Naive thymus-derived CD8-positive, alpha-beta T cell (primary cell): ENCODE measurements around the gene RAD9B. TPM values are rescaled to one million over a fixed set of nuclear protein-coding genes. Genes with fewer than 3 reads are reported as not detected.

Experiments
- ATAC-seq, 2 donors: fragments of 150-1000 bp; cut with Tn5 transposase in 1 of 2; sonication (Bioruptor Pico), chemical (Tn5 transposase) in 1 of 2; 1 replicate in 1 of 2; 2 replicates in 1 of 2; pipeline ENCODE4 v1.10.0; 2021; ENCODE audit warnings: mild to moderate bottlenecking in 2 of 2, moderate library complexity in 2 of 2
- POLR2A ChIA-PET: fragments of 350-600 bp; sonication (Branson Sonifier 250); formaldehyde crosslinking; loops from one replicate; lab custom pipeline; 2021; ENCODE audit warnings: antibody characterized with exemption; lab: Charles Lee
- DNase-seq, 10 donors: peaks; one replicate each; pipeline versions ENCODE4 v3.0.0 to v3.0.0-alpha.2; 2020 to 2022
- H3K27ac Mint-ChIP-seq, 10 donors: one replicate each; pipeline ENCODE4 v1.8.0; 2020 to 2022; ENCODE audit warnings: mild to moderate bottlenecking in 10 of 10, mixed read lengths in 10 of 10, moderate library complexity in 4 of 10, inconsistent platforms in 1 of 10
- H3K27me3 Mint-ChIP-seq, 5 donors: one replicate each; pipeline ENCODE4 v1.8.0; 2021 to 2022; ENCODE audit warnings: mixed read lengths in 5 of 5
- H3K36me3 Mint-ChIP-seq, 3 donors: one replicate each; pipeline ENCODE4 v1.8.0; 2020 to 2022; ENCODE audit warnings: mixed read lengths in 3 of 3, mild to moderate bottlenecking in 2 of 3, inconsistent platforms in 1 of 3
- H3K4me1 Mint-ChIP-seq, 4 donors: one replicate each; pipeline ENCODE4 v1.8.0; 2021 to 2022; ENCODE audit warnings: mixed read lengths in 4 of 4
- H3K4me3 Mint-ChIP-seq, 10 donors: one replicate each; pipeline ENCODE4 v1.8.0; 2020 to 2022; ENCODE audit warnings: mild to moderate bottlenecking in 10 of 10, mixed read lengths in 10 of 10, moderate library complexity in 6 of 10, inconsistent platforms in 1 of 10
- H3K9me3 Mint-ChIP-seq, 9 donors: one replicate each; pipeline ENCODE4 v1.8.0; 2020 to 2022; ENCODE audit warnings: mixed read lengths in 9 of 9, mild to moderate bottlenecking in 3 of 9, inconsistent platforms in 1 of 9, moderate library complexity in 1 of 9
- polyA plus RNA-seq, 3 donors: library from polyadenylated mRNA; unstranded; fragments of 300-500 nt; fragmentation: Illumina TruSeq; gene quantifications; one replicate each; pipeline ENCODE4 v1.2.3, GENCODE V29; 2021
- total RNA-seq, 8 experiments: library from RNA in 2 of 8; stranded (reverse) in 2 of 8; gene quantifications; one replicate each; pipeline ENCODE4 v1.2.3 and lab custom pipeline; 2021 to 2026

Gene RAD9B
- total and polyA plus RNA-seq, 5 experiments from 2014 or later, result 0.89 to 3.8 (median 1.3) TPM

- DNase-seq, result no peak
- Mint-ChIP-seq H3K27me3 (no peaks in the 10 kb centered on the region), H3K27ac (peak overlapping the region in 1 of 10 donors; percentile 28), H3K9me3 (no peaks in the 10 kb centered on the region), H3K4me1 (peaks cover 0 to 8% (median 7%) of the 10 kb centered on the region in 4 donors), H3K4me3 (no peak overlapping the region), H3K36me3 (peaks cover 0 to 36% (median 4%) of the 10 kb centered on the region in 3 donors)
- POLR2A ChIA-PET, result interaction anchor here (0.6 kb wide), 1 partner anchor 199 kb away, joined by 3 read pairs; no protein-coding TSS in a partner anchor
- ATAC-seq, result no peak
These were observed 28.4 kb downstream of the RAD9B start for GRCh38 chr12:110530511-110530910.

- ATAC-seq, result peak in 1 of 2 donors; percentile 29
- H3K4me1 Mint-ChIP-seq, result peaks cover 0 to 7% (median 7%) of the 10 kb centered on the region in 4 donors
- POLR2A ChIA-PET, result interaction anchor here (0.6 kb wide), 1 partner anchor 82 kb away, joined by 3 read pairs; no protein-coding TSS in a partner anchor
- H3K9me3 Mint-ChIP-seq, result no peaks in the 10 kb centered on the region
- peak overlapping the region in 6 of 10 donors; percentile 11 to 68 (median 27) for H3K27ac Mint-ChIP-seq
- H3K36me3 Mint-ChIP-seq, result peaks cover 0 to 49% (median 13%) of the 10 kb centered on the region in 3 donors
- no peaks in the 10 kb centered on the region for H3K27me3 Mint-ChIP-seq
- no peak for DNase-seq
- no peak overlapping the region for H3K4me3 Mint-ChIP-seq
These were observed 29.7 kb downstream of the RAD9B start for GRCh38 chr12:110531741-110532333.

DNA sequence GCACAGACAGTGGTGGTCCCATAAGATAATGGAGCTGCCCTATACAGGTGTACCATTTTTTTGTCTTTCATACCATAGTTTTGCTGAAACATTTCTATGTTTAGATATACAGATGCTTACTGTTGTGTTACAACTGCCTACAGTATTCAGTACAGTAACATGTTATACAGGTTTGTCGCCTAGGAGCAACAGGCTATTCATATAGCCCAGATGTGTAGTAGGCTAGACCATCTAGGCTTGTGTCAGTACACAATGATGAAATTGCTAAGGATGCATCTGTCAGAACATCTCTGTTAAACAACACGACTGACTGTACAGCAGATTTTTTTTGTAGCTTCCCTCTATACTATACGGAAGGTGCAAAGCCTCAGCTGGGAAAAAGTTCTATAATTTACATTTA, 30.5 kb downstream of the RAD9B start:
- Mint-ChIP-seq H3K36me3 (peaks cover 0 to 56% (median 13%) of the 10 kb centered on the region in 3 donors), H3K9me3 (no peaks in the 10 kb centered on the region), H3K4me3 (no peak overlapping the region), H3K4me1 (peaks cover 0 to 7% (median 5%) of the 10 kb centered on the region in 4 donors), H3K27ac (peak overlapping the region in 3 of 10 donors; percentile 7 to 17 (median 9)), H3K27me3 (no peaks in the 10 kb centered on the region)
- ATAC-seq (no peak), DNase-seq (no peak)
- POLR2A ChIA-PET, result interaction anchor here (0.6 kb wide), 1 partner anchor 81 kb away, joined by 3 read pairs; no protein-coding TSS in a partner anchor

DNA sequence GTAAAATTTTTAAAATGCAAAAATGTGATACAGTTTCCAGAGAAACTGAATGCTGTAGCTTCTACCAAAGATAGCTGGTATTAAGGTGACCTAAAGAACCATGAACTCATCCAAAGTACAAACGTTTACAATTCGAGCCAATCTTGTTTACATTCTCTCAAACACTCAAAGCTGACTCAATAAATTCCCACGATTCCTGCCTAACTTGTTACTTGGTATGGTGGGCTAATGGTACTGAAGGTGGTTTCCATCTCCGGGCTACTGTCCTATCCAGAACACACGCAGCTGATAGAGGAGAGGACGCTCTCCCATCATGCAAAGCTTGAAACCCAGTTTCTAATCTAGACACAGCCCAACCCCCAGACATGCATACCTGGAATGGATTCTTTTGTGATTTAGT, 31.5 kb downstream of the RAD9B start:
- Mint-ChIP-seq H3K27ac (peak overlapping the region in 3 of 10 donors; percentile 15 to 67 (median 52)), H3K36me3 (peaks cover 0 to 66% (median 18%) of the 10 kb centered on the region in 3 donors), H3K27me3 (no peaks in the 10 kb centered on the region), H3K9me3 (no peaks in the 10 kb centered on the region), H3K4me3 (no peak overlapping the region), H3K4me1 (peaks cover 0 to 7% (median 5%) of the 10 kb centered on the region in 4 donors)
- POLR2A ChIA-PET, result no interaction called here
- DNase-seq (no peak), ATAC-seq (no peak)

DNA sequence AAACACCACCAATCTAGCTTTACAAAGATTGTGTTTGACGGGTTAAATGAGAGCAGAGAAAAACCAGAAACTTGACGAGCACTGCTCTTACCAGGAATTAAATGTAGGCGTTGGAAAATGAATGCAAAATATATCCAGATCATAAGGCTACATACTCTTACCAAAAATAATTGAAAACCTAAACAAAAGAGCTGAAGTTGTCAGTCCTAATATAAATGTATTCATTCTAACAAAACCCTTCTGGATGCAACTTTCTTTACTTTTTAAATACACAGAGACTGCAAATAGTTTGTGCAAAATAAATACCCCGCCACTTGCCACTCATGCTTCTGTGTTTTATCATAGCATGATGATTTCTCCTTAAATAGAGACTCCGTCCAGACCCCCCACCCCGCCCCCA, 32.7 kb downstream of the RAD9B start:
- no peak overlapping the region for H3K4me3 Mint-ChIP-seq
- POLR2A ChIA-PET, result no interaction called here
- H3K27me3 Mint-ChIP-seq, result no peaks in the 10 kb centered on the region
- H3K9me3 Mint-ChIP-seq, result no peaks in the 10 kb centered on the region
- DNase-seq (no peak), ATAC-seq (no peak)
- peaks cover 0 to 7% (median 4%) of the 10 kb centered on the region in 4 donors for H3K4me1 Mint-ChIP-seq
- H3K36me3 Mint-ChIP-seq, result peaks cover 4 to 73% (median 14%) of the 10 kb centered on the region in 3 donors
- peak overlapping the region in 2 of 10 donors; percentile 43 to 51 for H3K27ac Mint-ChIP-seq

GRCh38 chr12:110536834-110537604, 34.9 kb downstream of the RAD9B start:
- Mint-ChIP-seq H3K4me3 (no peak overlapping the region), H3K4me1 (peaks cover 0 to 3% (median 1%) of the 10 kb centered on the region in 4 donors), H3K27me3 (no peaks in the 10 kb centered on the region), H3K9me3 (no peaks in the 10 kb centered on the region), H3K27ac (peak overlapping the region in 1 of 10 donors; percentile 55), H3K36me3 (peaks cover 4 to 78% (median 14%) of the 10 kb centered on the region in 3 donors)
- ATAC-seq (no peak), DNase-seq (no peak)
- POLR2A ChIA-PET, result interaction anchor here (0.6 to 0.8 kb wide), 2 partner anchors 35 to 69 kb away, joined by 3 to 6 read pairs; partner anchors contain the start of genes RAD9B and VPS29

DNA sequence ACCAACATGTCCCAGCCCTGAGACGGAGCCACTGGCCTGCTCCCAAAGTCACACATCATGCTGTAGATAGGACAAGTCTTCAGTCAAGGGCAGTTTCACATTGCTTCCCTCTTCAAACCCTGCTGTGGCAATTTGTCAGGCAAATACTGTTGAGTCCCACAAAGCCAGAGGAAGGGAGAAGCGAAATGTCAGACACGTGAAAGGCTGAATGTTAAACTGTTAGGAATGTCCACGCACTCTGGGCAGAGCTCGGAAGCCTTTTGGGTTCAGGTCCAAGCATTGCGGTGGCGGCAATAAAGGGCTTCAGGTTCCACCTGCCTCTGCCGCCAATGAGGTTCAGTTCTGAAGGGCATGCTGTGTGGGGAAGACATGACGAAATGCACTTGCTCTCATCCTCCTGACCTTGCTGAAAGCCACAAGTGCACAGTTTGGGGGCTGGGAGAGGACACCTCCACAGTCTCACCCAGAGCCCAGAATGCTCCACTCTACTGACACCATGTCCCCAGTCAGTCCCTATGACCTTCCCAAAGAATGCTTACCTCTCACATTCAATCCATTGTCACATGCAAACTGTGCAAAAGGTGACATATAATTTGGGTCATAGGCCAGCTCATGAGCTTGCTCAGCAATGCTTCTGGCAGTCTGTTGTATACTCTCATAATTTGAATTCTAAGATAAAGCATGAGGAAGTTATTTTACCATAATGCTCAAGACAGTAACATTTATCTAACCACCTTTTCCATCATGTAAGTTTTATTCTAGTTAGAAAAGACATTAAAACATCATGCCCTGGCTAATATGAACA, 35.7 kb downstream of the RAD9B start:
- Mint-ChIP-seq H3K9me3 (no peaks in the 10 kb centered on the region), H3K27me3 (no peaks in the 10 kb centered on the region), H3K36me3 (peaks cover 4 to 84% (median 14%) of the 10 kb centered on the region in 3 donors), H3K4me3 (no peak overlapping the region), H3K4me1 (peaks cover 0 to 5% (median 1%) of the 10 kb centered on the region in 4 donors), H3K27ac (peak overlapping the region in 3 of 10 donors; percentile 25 to 55 (median 35))
- DNase-seq, result no peak
- ATAC-seq, result no peak
- POLR2A ChIA-PET, result interaction anchor here (0.6 to 1.3 kb wide), 3 partner anchors 10 to 68 kb away, joined by 3 to 6 read pairs (median 4); partner anchors contain the start of genes RAD9B and VPS29

- H3K4me1 Mint-ChIP-seq, result peaks cover 5 to 10% (median 5%) of the 10 kb centered on the region in 4 donors
- peaks cover 4 to 86% (median 14%) of the 10 kb centered on the region in 3 donors for H3K36me3 Mint-ChIP-seq
- DNase-seq (no peak), ATAC-seq (no peak)
- no peaks in the 10 kb centered on the region for H3K27me3 Mint-ChIP-seq
- H3K9me3 Mint-ChIP-seq, result no peaks in the 10 kb centered on the region
- H3K4me3 Mint-ChIP-seq, result no peak overlapping the region
- H3K27ac Mint-ChIP-seq, result peak overlapping the region in 6 of 10 donors; percentile 11 to 53 (median 24)
- POLR2A ChIA-PET, result interaction anchor here (0.7 to 1.3 kb wide), 2 partner anchors 11 to 136 kb away, joined by 3 to 4 read pairs; no protein-coding TSS in a partner anchor
These were observed 36.9 kb downstream of the RAD9B start for GRCh38 chr12:110538869-110539622.

DNA sequence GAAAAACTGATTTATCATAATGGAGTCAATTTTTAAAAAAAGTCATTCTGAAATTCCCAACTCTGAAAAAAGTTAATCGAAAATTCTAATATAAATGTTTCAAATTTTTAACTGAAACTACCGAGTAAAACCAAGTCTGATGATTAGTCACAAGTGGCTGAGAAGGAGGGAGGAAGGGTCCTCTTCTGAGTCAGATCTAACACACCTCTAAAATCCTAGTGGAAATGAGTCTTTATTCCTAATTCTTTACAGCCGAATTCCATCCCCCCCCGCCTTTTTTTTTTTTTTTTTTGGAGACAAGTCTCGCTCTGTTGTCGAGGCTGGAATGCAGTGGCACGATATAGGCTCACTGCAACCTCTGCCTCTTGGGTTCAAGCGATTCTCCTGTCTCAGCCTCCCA, 37.9 kb downstream of the RAD9B start:
- Mint-ChIP-seq H3K27me3 (no peaks in the 10 kb centered on the region), H3K27ac (no peak overlapping the region), H3K9me3 (no peaks in the 10 kb centered on the region), H3K36me3 (peaks cover 4 to 83% (median 14%) of the 10 kb centered on the region in 3 donors), H3K4me1 (peaks cover 5 to 10% (median 5%) of the 10 kb centered on the region in 4 donors), H3K4me3 (no peak overlapping the region)
- POLR2A ChIA-PET, result interaction anchor here (0.7 kb wide), 1 partner anchor 72 kb away, joined by 5 read pairs; the partner anchor contains the start of gene GPN3
- ATAC-seq, result no peak
- no peak for DNase-seq

DNA sequence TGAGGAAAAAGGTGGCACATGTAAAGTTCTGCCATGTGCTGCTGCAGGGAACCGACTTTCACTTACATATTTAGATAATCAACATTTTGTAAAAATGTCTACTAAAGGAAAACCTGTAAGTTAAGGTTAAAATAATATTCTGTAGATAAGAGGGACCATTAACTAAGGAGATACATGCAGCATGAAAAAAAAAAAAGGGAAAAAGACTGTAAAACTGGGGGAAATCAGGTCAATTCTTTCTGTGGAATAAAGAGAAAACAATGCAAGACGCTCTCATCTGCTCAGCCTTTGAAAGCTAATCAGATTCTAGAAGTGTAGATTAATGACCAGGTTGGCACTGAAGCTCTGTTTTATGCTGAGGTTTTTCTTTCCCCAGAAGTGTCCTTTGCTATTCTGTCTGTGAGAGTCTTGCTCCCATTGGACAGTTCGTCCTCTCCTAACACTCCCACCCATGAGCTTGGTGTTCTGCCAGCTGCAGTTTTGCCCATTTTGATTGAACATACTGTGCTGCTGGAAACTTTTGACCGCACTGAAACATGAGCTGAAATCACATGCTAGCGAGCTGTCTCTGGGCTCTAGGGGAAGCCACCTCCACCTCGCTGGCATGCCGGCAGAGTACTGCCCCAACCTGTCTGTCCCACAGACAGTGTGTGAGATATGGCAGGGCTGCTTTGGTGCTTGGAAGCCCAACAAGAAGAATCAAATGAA, 41.3 kb downstream of the RAD9B start:
- Mint-ChIP-seq H3K4me1 (peaks cover 9 to 29% (median 23%) of the 10 kb centered on the region in 4 donors), H3K27ac (peak overlapping the region in 9 of 10 donors; percentile 10 to 81 (median 67)), H3K9me3 (no peaks in the 10 kb centered on the region), H3K4me3 (peak overlapping the region in 1 of 10 donors; percentile 20), H3K36me3 (peaks cover 2 to 77% (median 4%) of the 10 kb centered on the region in 3 donors), H3K27me3 (no peaks in the 10 kb centered on the region)
- no peak for ATAC-seq
- POLR2A ChIA-PET, result no interaction called here
- DNase-seq, result no peak

DNA sequence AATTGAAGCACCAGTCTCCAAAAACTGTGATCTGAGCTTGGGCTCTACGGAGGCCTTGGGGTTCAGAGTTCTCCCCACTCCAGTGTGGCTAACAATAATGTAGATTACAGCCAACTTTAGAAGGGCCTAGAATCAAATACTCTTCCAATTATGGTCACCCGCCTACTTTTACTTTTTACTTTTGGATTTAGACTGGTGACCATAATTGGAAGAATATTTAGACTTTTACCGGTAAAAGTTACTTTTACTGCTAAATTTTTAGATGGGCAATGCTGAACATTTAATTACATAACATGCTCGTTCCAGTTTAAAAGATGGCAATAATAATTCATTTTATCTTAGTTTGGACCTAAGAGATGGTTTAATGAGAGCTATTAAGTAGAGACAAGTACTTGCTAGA, 41.8 kb downstream of the RAD9B start:
- Mint-ChIP-seq H3K4me1 (peaks cover 9 to 32% (median 28%) of the 10 kb centered on the region in 4 donors), H3K36me3 (peaks cover 1 to 77% (median 2%) of the 10 kb centered on the region in 3 donors), H3K27ac (peak overlapping the region in 3 of 10 donors; percentile 16 to 76 (median 68)), H3K9me3 (no peaks in the 10 kb centered on the region), H3K4me3 (no peak overlapping the region), H3K27me3 (no peaks in the 10 kb centered on the region)
- POLR2A ChIA-PET, result no interaction called here
- ATAC-seq, result no peak
- no peak for DNase-seq
